GM12878 (cell line): ENCODE results near the gene PINLYP. TPM values are rescaled to one million over a fixed set of nuclear protein-coding genes. Genes with fewer than 3 reads are reported as not detected.

ENCODE experiments used
- BCLAF1 ChIP-seq: fragments of 450-650 bp; IDR thresholded peaks from 2 replicates; pipeline ENCODE4 v1.6.1; 2017; ENCODE audit warnings: antibody characterized with exemption, mild to moderate bottlenecking, moderate library complexity
- CBX3 ChIP-seq: fragments of 200-600 bp; sonication (generic); IDR thresholded peaks from 2 replicates; pipeline ENCODE4 v1.6.1; 2016; ENCODE audit warnings: low read depth, borderline replicate concordance
- CEBPB ChIP-seq, 2 experiments: fragments of 150-350 bp in 1 of 2; IDR thresholded peaks; 2 replicates each; pipeline ENCODE4 v1.6.1; 2012 to 2014; ENCODE audit warnings: low read depth in 2 of 2, low read length in 2 of 2, borderline replicate concordance in 1 of 2, inconsistent platforms in 1 of 2
- CTCF ChIP-seq, 3 experiments: IDR thresholded peaks in 2 of 3; conservative IDR thresholded peaks in 1 of 3; 2 replicates each; pipeline ENCODE4 v1.5.1; 2011; ENCODE audit warnings: low read depth in 3 of 3, low read length in 3 of 3, mild to moderate bottlenecking in 3 of 3, control low read depth in 2 of 3, moderate library complexity in 2 of 3, inconsistent platforms in 1 of 3, mixed read lengths in 1 of 3; ENCODE audit not compliant: control insufficient read depth in 2 of 3, insufficient read depth in 1 of 3; ENCODE audit errors: extremely low read depth in 1 of 3
- FOS ChIP-seq: IDR thresholded peaks from 3 replicates; pipeline ENCODE4 v1.6.1; 2011; ENCODE audit warnings: borderline replicate concordance; ENCODE audit not compliant: insufficient read length; ENCODE audit errors: extremely low read depth
- GATAD2B ChIP-seq: fragments of 450-650 bp; conservative IDR thresholded peaks from 2 replicates; pipeline ENCODE4 v1.6.1; 2017; ENCODE audit warnings: low read depth, mild to moderate bottlenecking, moderate library complexity
- HCFC1 ChIP-seq: fragments of 150-350 bp; IDR thresholded peaks from 2 replicates; pipeline ENCODE4 v1.6.1; 2014; ENCODE audit warnings: low read length
- MAX ChIP-seq: IDR thresholded peaks from 2 replicates; pipeline ENCODE4 v1.6.1; 2012; ENCODE audit warnings: low read depth, low read length, improper control_type of control experiment
- MXI1 ChIP-seq: fragments of 150-350 bp; IDR thresholded peaks from 2 replicates; pipeline ENCODE4 v1.6.1; 2011; ENCODE audit warnings: low read depth, mild to moderate bottlenecking, inconsistent platforms, low read length, improper control_type of control experiment
- NFXL1 ChIP-seq: fragments of 450-650 bp; IDR thresholded peaks from 2 replicates; pipeline ENCODE4 v1.6.1; 2017; ENCODE audit warnings: antibody characterized with exemption, mild to moderate bottlenecking, borderline replicate concordance
- PAX8 ChIP-seq: fragments of 450-650 bp; IDR thresholded peaks from 2 replicates; pipeline ENCODE4 v1.6.1; 2017; ENCODE audit warnings: mild to moderate bottlenecking, moderate library complexity
- PKNOX1 ChIP-seq: fragments of 450-650 bp; IDR thresholded peaks from 2 replicates; pipeline ENCODE4 v1.6.1; 2016; ENCODE audit warnings: mild to moderate bottlenecking
- RELA ChIP-seq: fragments of 450-650 bp; IDR thresholded peaks from 2 replicates; pipeline ENCODE4 v1.8.0; 2014; ENCODE audit warnings: borderline replicate concordance; ENCODE audit not compliant: partially characterized antibody
- RFX5 ChIP-seq: IDR thresholded peaks from 2 replicates; pipeline ENCODE4 v1.6.1; 2011; ENCODE audit warnings: low read depth, low read length, improper control_type of control experiment
- RUNX3 ChIP-seq: IDR thresholded peaks from 2 replicates; pipeline ENCODE4 v1.6.1; 2012; ENCODE audit warnings: low read length, inconsistent platforms
- SIN3A ChIP-seq: IDR thresholded peaks from 2 replicates; pipeline ENCODE4 v1.6.1; 2012; ENCODE audit warnings: low read depth, low read length, improper control_type of control experiment
- STAT1 ChIP-seq: fragments of 450-650 bp; conservative IDR thresholded peaks from 2 replicates; pipeline ENCODE4 v1.6.1; 2014; ENCODE audit warnings: antibody characterized with exemption, mild to moderate bottlenecking
- USF1 ChIP-seq: IDR thresholded peaks from 2 replicates; pipeline ENCODE4 v1.6.1; 2011; ENCODE audit warnings: borderline replicate concordance, low read depth, mild to moderate bottlenecking, moderate library complexity, mixed read lengths, low read length; ENCODE audit not compliant: insufficient read depth; ENCODE audit errors: extremely low read length
- USF2 ChIP-seq: IDR thresholded peaks from 2 replicates; pipeline ENCODE4 v1.6.1; 2011; ENCODE audit warnings: low read depth, low read length, improper control_type of control experiment, borderline replicate concordance
- ZBED1 ChIP-seq: IDR thresholded peaks from 2 replicates; pipeline ENCODE4 v1.6.1; 2016; ENCODE audit warnings: borderline replicate concordance
- ZNF274 ChIP-seq: IDR thresholded peaks from one replicate; pipeline ENCODE4 v1.8.0; 2011; ENCODE audit not compliant: insufficient read length, insufficient read depth
- polyA plus RNA-seq, 11 experiments: library from polyadenylated mRNA; depleted of rRNA in 4 of 11; unstranded in 6 of 11; stranded (reverse) in 5 of 11; fragments of >200 nt; fragmentation: Nextera tagmentation in 4 of 11; fragmentation: Illumina TruSeq in 1 of 11; extraction: Ambion mirVana in 4 of 11; extraction: Trizol in 1 of 11; gene quantifications; 1 replicate in 1 of 11; 2 replicates in 10 of 11; pipeline versions ENCODE4 v1.2.1 to v1.2.3, GENCODE V29; 2011 to 2016; ENCODE audit warnings: inconsistent platforms in 2 of 11, missing spikeins in 2 of 11, low read depth in 1 of 11
- total RNA-seq, 4 experiments: library from RNA; depleted of rRNA in 3 of 4; stranded (reverse); fragments of >200 nt in 3 of 4; fragmentation: Illumina TruSeq in 1 of 4; extraction: Trizol in 1 of 4; gene quantifications; 2 replicates each; pipeline versions ENCODE4 v1.2.1 to v1.2.3, GENCODE V29; 2013 to 2021

The PINLYP gene
- total and polyA plus RNA-seq, 10 of the 15 experiments (the other 5 are each of a cell fraction or from before 2014, with no cell fraction given) = 1.0 to 26.9 (median 11.4) TPM

- TF ChIP-seq USF2 (no peak), MXI1 (no peak), BCLAF1 (no peak), CEBPB (IDR thresholded peaks at IDR 0.05; ENCODE audit: borderline replicate concordance in 1 of 2, low read depth in 2 of 2, low read length in 2 of 2) (no peak), MAX (no peak), CTCF (IDR thresholded peaks at IDR 0.05 in 2 of 3, conservative IDR thresholded peaks at IDR 0.05 in 1 of 3; ENCODE audit: control insufficient read depth in 2 of 3, extremely low read depth in 1 of 3, insufficient read depth in 1 of 3, low read depth in 3 of 3, low read length in 3 of 3) (no peak), STAT1 (no peak), PAX8 (no peak), RFX5 (no peak), HCFC1 (no peak), RELA (no peak), ZNF274 (no peak), FOS (no peak), NFXL1 (0 out of 2 replicates have a peak, but pooled peaks have one; percentile 39), RUNX3 (no peak), USF1 (no peak), GATAD2B (0 out of 2 replicates have a peak, but pooled peaks have one; percentile 10), ZBED1 (no peak), SIN3A (0 out of 2 replicates have a peak, but pooled peaks have one; percentile 25), CBX3 (no peak), PKNOX1 (peak; percentile 18; the same call in 1 of the 2 replicates)
Observed at GRCh38 chr19:43525836-43526771, 49.5 kb upstream of the PINLYP start (continued).
